SK-N-SH treated with all-trans-retinoic acid at 6 μM for 48 hours (cell line): Measurements from ENCODE around the gene SLC34A3.

ENCODE experiments used
- ATAC-seq: fragments of 200-7000 bp; cut with Tn5 transposase; 3 replicates; pipeline ENCODE4 v1.9.1; 2020; ENCODE audit warnings: mild to moderate bottlenecking, moderate library complexity
- CSDC2 ChIP-seq: fragments of 250-450 bp; sonication (Bioruptor Pico); IDR thresholded peaks from 2 replicates; pipeline ENCODE4 v1.5.0; 2020; ENCODE audit warnings: mild to moderate bottlenecking, moderate library complexity
- CSRNP3 ChIP-seq: fragments of 250-450 bp; sonication (Bioruptor Pico); IDR thresholded peaks from 2 replicates; pipeline ENCODE4 v1.5.1; 2021; ENCODE audit warnings: mild to moderate bottlenecking, moderate library complexity
- ESRRG ChIP-seq: fragments of 250-450 bp; sonication (Bioruptor Pico); IDR thresholded peaks from 2 replicates; pipeline ENCODE4 v1.6.1; 2021; ENCODE audit warnings: mild to moderate bottlenecking
- GLIS3 ChIP-seq: fragments of 250-450 bp; sonication (Bioruptor Pico); IDR thresholded peaks from 2 replicates; pipeline ENCODE4 v1.5.0; 2020; ENCODE audit warnings: mild to moderate bottlenecking, moderate library complexity
- ISL1 ChIP-seq: fragments of 250-450 bp; sonication (Bioruptor Pico); IDR thresholded peaks from 2 replicates; pipeline ENCODE4 v2.1.2; 2022; ENCODE audit warnings: mild to moderate bottlenecking, moderate library complexity
- OSR1 ChIP-seq: fragments of 250-450 bp; sonication (Bioruptor Pico); IDR thresholded peaks from 2 replicates; pipeline ENCODE4 v1.8.0; 2022; ENCODE audit warnings: moderate library complexity, mild to moderate bottlenecking, inconsistent platforms
- POU6F1 ChIP-seq: fragments of 250-450 bp; sonication (Bioruptor Pico); IDR thresholded peaks from 2 replicates; pipeline ENCODE4 v1.8.0; 2021; ENCODE audit warnings: low read depth, mild to moderate bottlenecking, moderate library complexity, borderline replicate concordance
- PPARA ChIP-seq: fragments of 250-450 bp; sonication (Bioruptor Pico); IDR thresholded peaks from 2 replicates; pipeline ENCODE4 v1.5.0; 2020; ENCODE audit warnings: mild to moderate bottlenecking, borderline replicate concordance
- RARB ChIP-seq: fragments of 250-450 bp; sonication (Bioruptor Pico); IDR thresholded peaks from 2 replicates; pipeline ENCODE4 v1.8.0; 2021; ENCODE audit warnings: mild to moderate bottlenecking, moderate library complexity
- SNAI2 ChIP-seq: fragments of 250-450 bp; sonication (Bioruptor Pico); IDR thresholded peaks from 2 replicates; pipeline ENCODE4 v1.5.0; 2020; ENCODE audit warnings: mild to moderate bottlenecking, moderate library complexity
- TCF4 ChIP-seq: fragments of 250-450 bp; sonication (Bioruptor Pico); IDR thresholded peaks from 2 replicates; pipeline ENCODE4 v1.8.0; 2021; ENCODE audit warnings: mild to moderate bottlenecking, moderate library complexity, borderline replicate concordance
- TOX ChIP-seq: fragments of 250-450 bp; sonication (Bioruptor Pico); IDR thresholded peaks from 2 replicates; pipeline ENCODE4 v1.8.0; 2021; ENCODE audit warnings: mild to moderate bottlenecking, moderate library complexity, borderline replicate concordance
- ZC3H10 ChIP-seq: fragments of 250-450 bp; sonication (Bioruptor Pico); IDR thresholded peaks from 2 replicates; pipeline ENCODE4 v1.5.1; 2021; ENCODE audit warnings: mild to moderate bottlenecking, moderate library complexity
- ZFP3 ChIP-seq: fragments of 250-450 bp; sonication (Bioruptor Pico); IDR thresholded peaks from 2 replicates; pipeline ENCODE4 v1.5.0; 2020; ENCODE audit warnings: mild to moderate bottlenecking, moderate library complexity
- ZFP30 ChIP-seq: fragments of 450-650 bp; formaldehyde crosslinking; IDR thresholded peaks from 2 replicates; pipeline ENCODE4 v1.5.0; 2022; ENCODE audit warnings: mild to moderate bottlenecking, moderate library complexity
- ZNF8 ChIP-seq: fragments of 450-650 bp; formaldehyde crosslinking; IDR thresholded peaks from 2 replicates; pipeline ENCODE4 v1.5.0; 2020; ENCODE audit warnings: mild to moderate bottlenecking, moderate library complexity
- TF ChIP-seq, protein P1 (sequence below): fragments of 250-450 bp; sonication (Bioruptor Pico); IDR thresholded peaks from 2 replicates; pipeline ENCODE4 v1.5.1; 2020; ENCODE audit warnings: low read depth, mild to moderate bottlenecking, moderate library complexity

Gene SLC34A3

GRCh38 chr9:137183980-137184595 is 46.6 kb upstream of the SLC34A3 start:
- no peak for ATAC-seq
- TF ChIP-seq, protein P1, sequence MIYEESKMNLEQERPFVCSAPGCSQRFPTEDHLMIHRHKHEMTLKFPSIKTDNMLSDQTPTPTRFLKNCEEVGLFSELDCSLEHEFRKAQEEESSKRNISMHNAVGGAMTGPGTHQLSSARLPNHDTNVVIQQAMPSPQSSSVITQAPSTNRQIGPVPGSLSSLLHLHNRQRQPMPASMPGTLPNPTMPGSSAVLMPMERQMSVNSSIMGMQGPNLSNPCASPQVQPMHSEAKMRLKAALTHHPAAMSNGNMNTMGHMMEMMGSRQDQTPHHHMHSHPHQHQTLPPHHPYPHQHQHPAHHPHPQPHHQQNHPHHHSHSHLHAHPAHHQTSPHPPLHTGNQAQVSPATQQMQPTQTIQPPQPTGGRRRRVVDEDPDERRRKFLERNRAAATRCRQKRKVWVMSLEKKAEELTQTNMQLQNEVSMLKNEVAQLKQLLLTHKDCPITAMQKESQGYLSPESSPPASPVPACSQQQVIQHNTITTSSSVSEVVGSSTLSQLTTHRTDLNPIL (CRISPR knock-in tag) = no peak
- TF ChIP-seq ZFP3 (CRISPR knock-in tag) (no peak), ISL1 (no peak), CSRNP3 (CRISPR knock-in tag) (no peak)

DNA sequence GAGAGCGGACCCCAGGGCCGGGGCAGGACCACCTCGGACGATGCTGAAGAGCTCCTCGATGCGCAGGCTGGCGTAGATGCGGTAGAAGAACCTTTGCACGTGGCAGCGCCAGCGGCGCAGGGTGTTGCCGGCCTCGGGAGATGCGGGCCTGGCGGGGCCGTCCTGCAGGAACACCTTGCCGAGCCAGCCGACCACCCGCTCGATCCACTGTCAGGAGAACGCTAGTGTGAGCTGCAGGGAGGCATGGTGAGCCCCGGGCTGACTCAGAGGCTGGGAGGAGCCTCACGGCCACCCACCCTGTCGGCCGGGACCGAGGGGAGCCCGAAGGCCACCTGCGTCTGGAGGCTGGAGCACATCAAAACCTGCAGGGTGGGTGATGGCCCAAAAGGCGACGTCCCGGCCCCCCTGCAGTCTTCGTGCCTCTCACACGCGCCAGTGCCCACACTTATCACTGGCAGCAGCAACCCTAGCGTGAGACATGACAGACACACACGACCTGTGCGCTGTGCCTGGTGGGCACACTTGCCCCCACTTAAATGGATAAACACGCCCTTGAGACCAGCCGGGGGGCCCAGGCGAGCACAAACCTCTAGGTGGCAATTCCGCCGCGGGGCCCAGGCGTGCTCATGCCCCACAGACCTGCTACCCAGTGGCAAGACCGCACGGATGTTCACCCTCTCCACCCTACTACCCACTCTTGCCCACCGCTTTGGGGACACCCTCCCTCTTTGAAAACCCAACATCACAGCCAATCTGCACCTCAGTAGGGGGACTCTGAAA is 45.6 kb upstream of the SLC34A3 start:
- TF ChIP-seq RARB (CRISPR knock-in tag) (no peak), POU6F1 (CRISPR knock-in tag) (no peak), GLIS3 (CRISPR knock-in tag) (no peak), OSR1 (no peak), PPARA (CRISPR knock-in tag) (no peak), SNAI2 (CRISPR knock-in tag) (no peak), ESRRG (CRISPR knock-in tag) (no peak), TCF4 (CRISPR knock-in tag) (no peak), ZC3H10 (no peak), ISL1 (no peak), ZNF8 (no peak), CSDC2 (CRISPR knock-in tag) (no peak), ZFP30 (no peak), CSRNP3 (CRISPR knock-in tag) (no peak)
- TF ChIP-seq, protein P1 (CRISPR knock-in tag) = no peak
- no peak for ATAC-seq

GRCh38 chr9:137185921-137186320 is 44.8 kb upstream of the SLC34A3 start:
- TF ChIP-seq ZC3H10 = no peak
- TF ChIP-seq ISL1 = no peak
- TF ChIP-seq, protein P1 (CRISPR knock-in tag) = no peak
- no peak for TF ChIP-seq TOX
- no peak for TF ChIP-seq CSRNP3 (CRISPR knock-in tag)
- no peak for TF ChIP-seq SNAI2 (CRISPR knock-in tag)
- TF ChIP-seq ZFP30 = no peak
- TF ChIP-seq POU6F1 (CRISPR knock-in tag) = no peak
- TF ChIP-seq, all 23 proteins: peak for 0
- ATAC-seq = no peak
